MM.1S (cell line): Measurements from ENCODE around the gene SCIN.

ENCODE experiments used
- CTCF ChIP-seq: fragments of 300-600 bp; sonication (generic); IDR thresholded peaks from 2 replicates; pipeline ENCODE4 v1.5.1; 2016; ENCODE audit warnings: antibody characterized with exemption, low read length, mixed read lengths
- EZH2phosphoT487 ChIP-seq: fragments of 300-600 bp; sonication (generic); IDR thresholded peaks from 2 replicates; pipeline ENCODE4 v1.6.1; 2018; ENCODE audit warnings: antibody characterized with exemption, low read length

GRCh38 chr7:12641196-12641595, 70.7 kb downstream of the SCIN start:
- TF ChIP-seq CTCF (no peak), EZH2phosphoT487 (no peak)
